Esophagus squamous epithelium (tissue), 4 donors: ENCODE results near the gene SAP30.

ENCODE experiments used
- POLR2A ChIP-seq, 4 donors: fragments of 450-650 bp; IDR thresholded peaks; one replicate each; pipeline ENCODE4 v1.6.1; 2017; ENCODE audit warnings: antibody characterized with exemption in 4 of 4, mild to moderate bottlenecking in 4 of 4, moderate library complexity in 3 of 4
- TF ChIP-seq, protein P1 (sequence below), 6 experiments: fragments of 450-650 bp in 4 of 6; fragments of 200-600 bp in 2 of 6; sonication (generic) in 2 of 6; IDR thresholded peaks; one replicate each; pipeline ENCODE4 v1.5.1; 2016 to 2019; ENCODE audit warnings: antibody characterized with exemption in 6 of 6, mild to moderate bottlenecking in 4 of 6, moderate library complexity in 4 of 6

DNA sequence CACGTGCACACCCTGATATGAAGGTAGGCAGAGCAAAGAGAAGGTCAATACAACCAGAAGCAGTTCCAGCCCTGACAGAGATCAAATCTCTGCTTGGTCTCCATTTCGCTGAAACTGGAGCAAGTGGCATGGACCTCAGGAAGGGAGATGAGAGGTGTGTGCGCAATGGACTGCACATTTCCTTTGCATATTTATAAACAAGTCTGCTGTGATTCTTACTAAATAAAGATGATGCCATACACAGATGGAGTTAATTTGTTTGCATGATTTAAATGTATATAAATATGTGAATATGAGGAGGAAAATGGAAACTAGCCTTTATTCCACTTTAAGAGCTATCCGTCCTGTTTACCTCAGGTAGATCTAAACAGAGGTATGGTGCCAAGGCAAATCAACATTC lies 30.3 kb downstream of the SAP30 start:
- no peak for TF ChIP-seq POLR2A (IDR thresholded peaks at IDR 0.05)
- TF ChIP-seq, protein P1, sequence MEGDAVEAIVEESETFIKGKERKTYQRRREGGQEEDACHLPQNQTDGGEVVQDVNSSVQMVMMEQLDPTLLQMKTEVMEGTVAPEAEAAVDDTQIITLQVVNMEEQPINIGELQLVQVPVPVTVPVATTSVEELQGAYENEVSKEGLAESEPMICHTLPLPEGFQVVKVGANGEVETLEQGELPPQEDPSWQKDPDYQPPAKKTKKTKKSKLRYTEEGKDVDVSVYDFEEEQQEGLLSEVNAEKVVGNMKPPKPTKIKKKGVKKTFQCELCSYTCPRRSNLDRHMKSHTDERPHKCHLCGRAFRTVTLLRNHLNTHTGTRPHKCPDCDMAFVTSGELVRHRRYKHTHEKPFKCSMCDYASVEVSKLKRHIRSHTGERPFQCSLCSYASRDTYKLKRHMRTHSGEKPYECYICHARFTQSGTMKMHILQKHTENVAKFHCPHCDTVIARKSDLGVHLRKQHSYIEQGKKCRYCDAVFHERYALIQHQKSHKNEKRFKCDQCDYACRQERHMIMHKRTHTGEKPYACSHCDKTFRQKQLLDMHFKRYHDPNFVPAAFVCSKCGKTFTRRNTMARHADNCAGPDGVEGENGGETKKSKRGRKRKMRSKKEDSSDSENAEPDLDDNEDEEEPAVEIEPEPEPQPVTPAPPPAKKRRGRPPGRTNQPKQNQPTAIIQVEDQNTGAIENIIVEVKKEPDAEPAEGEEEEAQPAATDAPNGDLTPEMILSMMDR (IDR thresholded peaks at IDR 0.05): no peak
